ENCODE data around the gene ZNF367. TPM values are rescaled to one million over a fixed set of nuclear protein-coding genes. Genes with fewer than 3 reads are reported as not detected.

Gene ZNF367
- total RNA-seq (3.3 and 3.6 TPM in 2 replicates), polyA plus RNA-seq (0.98 and 2.2 TPM in 2 replicates)

- Histone ChIP-seq H3K27ac (peak within 1 kb of the TSS; percentile 99), H3K9me2 (replicated peaks; ENCODE audit: insufficient read depth) (no peaks in the 10 kb centered on the region), H2AFZ (peak within 1 kb of the TSS; percentile 87), H3K79me2 (peaks cover 35% of the 10 kb centered on the region), H3K4me3 (peak within 1 kb of the TSS; percentile 92), H3K36me3 (replicated peaks; ENCODE audit: insufficient read depth, low read depth) (no peaks in the 10 kb centered on the region), H3K9me3 (ENCODE audit: low read depth) (no peaks in the 10 kb centered on the region), H3K27me3 (no peaks in the 10 kb centered on the region), H3K4me2 (peak within 1 kb of the TSS; percentile 99), H3K4me1 (ENCODE audit: insufficient read depth) (peaks cover 22% of the 10 kb centered on the region), H4K20me1 (ENCODE audit: insufficient read depth, poor library complexity, severe bottlenecking) (no peaks in the 10 kb centered on the region)
- DNase-seq (ENCODE audit: low spot score): peak; percentile 98
- WGBS (ENCODE audit: low lambda C conversion rate, missing lambda C conversion rate): under 1% methylated on average over 64 of the region's 100 CpGs
- TF ChIP-seq EZH2phosphoT487 (IDR thresholded peaks at IDR 0.05; ENCODE audit: low read depth, severe bottlenecking, unreplicated experiment): no peak
- TF ChIP-seq CTCF (IDR thresholded peaks at IDR 0.05; ENCODE audit: poor library complexity): no peak
Measured at GRCh38 chr9:96418083-96418919, at the start of gene ZNF367. Gene ZNF367 (minus strand): TSS chr9:96418370. CDS start chr9:96418032, 338 bp downstream.

GRCh38 chr9:96467784-96468183 is 49.6 kb upstream of the ZNF367 start:
- no peaks in the 10 kb centered on the region for H3K9me3 ChIP-seq (ENCODE audit: low read depth)
- H3K9me2 ChIP-seq (replicated peaks; ENCODE audit: insufficient read depth): no peaks in the 10 kb centered on the region
- no peaks in the 10 kb centered on the region for H4K20me1 ChIP-seq (ENCODE audit: insufficient read depth, poor library complexity, severe bottlenecking)
- no peak overlapping the region for H3K4me3 ChIP-seq
- H3K27ac ChIP-seq: no peak overlapping the region
- no peak overlapping the region for H2AFZ ChIP-seq
- WGBS (ENCODE audit: low lambda C conversion rate, missing lambda C conversion rate): 98% methylated on average over 5 of the region's 5 CpGs
- TF ChIP-seq EZH2phosphoT487 (IDR thresholded peaks at IDR 0.05; ENCODE audit: low read depth, severe bottlenecking, unreplicated experiment): no peak
- TF ChIP-seq EZH2 (IDR thresholded peaks at IDR 0.05; ENCODE audit: borderline replicate concordance): no peak
- no peak for TF ChIP-seq CTCF (IDR thresholded peaks at IDR 0.05; ENCODE audit: poor library complexity)
- H3K4me2 ChIP-seq: no peak overlapping the region
- H3K27me3 ChIP-seq: no peaks in the 10 kb centered on the region
- H3K79me2 ChIP-seq: no peaks in the 10 kb centered on the region
- no peaks in the 10 kb centered on the region for H3K4me1 ChIP-seq (ENCODE audit: insufficient read depth)
- no peaks in the 10 kb centered on the region for H3K36me3 ChIP-seq (replicated peaks; ENCODE audit: insufficient read depth, low read depth)
- DNase-seq (ENCODE audit: low spot score): no peak

GRCh38 chr9:96464426-96464825 is 46.3 kb upstream of the ZNF367 start:
- no peak overlapping the region for H3K4me2 ChIP-seq
- no peaks in the 10 kb centered on the region for H3K79me2 ChIP-seq
- H3K27me3 ChIP-seq: no peaks in the 10 kb centered on the region
- H3K27ac ChIP-seq: no peak overlapping the region
- WGBS (ENCODE audit: low lambda C conversion rate, missing lambda C conversion rate): 79% methylated on average over 6 of the region's 6 CpGs
- no peaks in the 10 kb centered on the region for H3K36me3 ChIP-seq (replicated peaks; ENCODE audit: insufficient read depth, low read depth)
- H3K4me1 ChIP-seq (ENCODE audit: insufficient read depth): no peaks in the 10 kb centered on the region
- H3K4me3 ChIP-seq: no peak overlapping the region
- no peak overlapping the region for H2AFZ ChIP-seq
- TF ChIP-seq CTCF (IDR thresholded peaks at IDR 0.05; ENCODE audit: poor library complexity): no peak
- no peak for TF ChIP-seq EZH2phosphoT487 (IDR thresholded peaks at IDR 0.05; ENCODE audit: low read depth, severe bottlenecking, unreplicated experiment)
- TF ChIP-seq EZH2 (IDR thresholded peaks at IDR 0.05; ENCODE audit: borderline replicate concordance): no peak
- no peaks in the 10 kb centered on the region for H3K9me2 ChIP-seq (replicated peaks; ENCODE audit: insufficient read depth)
- no peaks in the 10 kb centered on the region for H4K20me1 ChIP-seq (ENCODE audit: insufficient read depth, poor library complexity, severe bottlenecking)
- no peaks in the 10 kb centered on the region for H3K9me3 ChIP-seq (ENCODE audit: low read depth)
- DNase-seq (ENCODE audit: low spot score): no peak

All from hepatocyte (in vitro differentiated cells).